ENCODE measurements around the gene FBLN2. TPM values are rescaled to one million over a fixed set of nuclear protein-coding genes. Genes with fewer than 3 reads are reported as not detected.

The FBLN2 gene
- total RNA-seq, 1 experiment from 2014 or later = not detected

GRCh38 chr3:13605555-13605954 lies 56.6 kb downstream of the FBLN2 start:
- no peaks in the 10 kb centered on the region for H3K9me2 ChIP-seq (replicated peaks; ENCODE audit: insufficient read depth, low read length)
- H4K20me1 ChIP-seq (ENCODE audit: insufficient read depth, low read depth, low read length) = no peaks in the 10 kb centered on the region
- H3K27ac ChIP-seq (ENCODE audit: low read length) = no peak overlapping the region
- no peaks in the 10 kb centered on the region for H3K79me2 ChIP-seq (ENCODE audit: low read length)
- no peaks in the 10 kb centered on the region for H3K27me3 ChIP-seq (ENCODE audit: low read length)
- no peaks in the 10 kb centered on the region for H3K9me3 ChIP-seq (ENCODE audit: low read length)
- no peak overlapping the region for H3K4me3 ChIP-seq (ENCODE audit: low read length)
- no peak for DNase-seq
- H3K4me1 ChIP-seq (ENCODE audit: low read length) = no peaks in the 10 kb centered on the region
- no peaks in the 10 kb centered on the region for H3K36me3 ChIP-seq (ENCODE audit: insufficient read depth, low read length)
- no peak overlapping the region for H3K4me2 ChIP-seq (ENCODE audit: low read depth, low read length, poor library complexity, severe bottlenecking)
- no peak overlapping the region for H2AFZ ChIP-seq (ENCODE audit: low read length)
- H3K9ac ChIP-seq (ENCODE audit: low read length) = no peak overlapping the region

- H3K4me3 ChIP-seq (ENCODE audit: low read length) = no peak overlapping the region
- no peaks in the 10 kb centered on the region for H3K9me3 ChIP-seq (ENCODE audit: low read length)
Measured at GRCh38 chr3:13607821-13608597, 59.1 kb downstream of the FBLN2 start.

GRCh38 chr3:13608969-13609725 lies 60.2 kb downstream of the FBLN2 start:
- DNase-seq = no peak
- Histone ChIP-seq H3K4me2 (ENCODE audit: low read depth, low read length, poor library complexity, severe bottlenecking) (no peak overlapping the region), H3K79me2 (ENCODE audit: low read length) (no peaks in the 10 kb centered on the region), H3K36me3 (ENCODE audit: insufficient read depth, low read length) (no peaks in the 10 kb centered on the region), H3K9ac (ENCODE audit: low read length) (no peak overlapping the region), H3K9me3 (ENCODE audit: low read length) (no peaks in the 10 kb centered on the region), H3K27me3 (ENCODE audit: low read length) (no peaks in the 10 kb centered on the region), H2AFZ (ENCODE audit: low read length) (no peak overlapping the region), H3K4me3 (ENCODE audit: low read length) (no peak overlapping the region), H3K9me2 (replicated peaks; ENCODE audit: insufficient read depth, low read length) (no peaks in the 10 kb centered on the region), H3K4me1 (ENCODE audit: low read length) (no peaks in the 10 kb centered on the region), H3K27ac (ENCODE audit: low read length) (no peak overlapping the region), H4K20me1 (ENCODE audit: insufficient read depth, low read depth, low read length) (no peaks in the 10 kb centered on the region)

More at GRCh38 chr3:13607821-13608597, 59.1 kb downstream of the FBLN2 start:
- H2AFZ ChIP-seq (ENCODE audit: low read length) = no peak overlapping the region
- DNase-seq = no peak
- no peaks in the 10 kb centered on the region for H4K20me1 ChIP-seq (ENCODE audit: insufficient read depth, low read depth, low read length)
- H3K4me2 ChIP-seq (ENCODE audit: low read depth, low read length, poor library complexity, severe bottlenecking) = no peak overlapping the region
- H3K36me3 ChIP-seq (ENCODE audit: insufficient read depth, low read length) = no peaks in the 10 kb centered on the region
- no peaks in the 10 kb centered on the region for H3K4me1 ChIP-seq (ENCODE audit: low read length)
- H3K79me2 ChIP-seq (ENCODE audit: low read length) = no peaks in the 10 kb centered on the region
- H3K9ac ChIP-seq (ENCODE audit: low read length) = no peak overlapping the region
- no peaks in the 10 kb centered on the region for H3K9me2 ChIP-seq (replicated peaks; ENCODE audit: insufficient read depth, low read length)
- no peaks in the 10 kb centered on the region for H3K27me3 ChIP-seq (ENCODE audit: low read length)
- no peak overlapping the region for H3K27ac ChIP-seq (ENCODE audit: low read length)

- Histone ChIP-seq H3K36me3 (ENCODE audit: insufficient read depth, low read length) (no peaks in the 10 kb centered on the region), H3K4me2 (ENCODE audit: low read depth, low read length, poor library complexity, severe bottlenecking) (no peak overlapping the region), H3K9me3 (ENCODE audit: low read length) (no peaks in the 10 kb centered on the region), H3K9ac (ENCODE audit: low read length) (no peak overlapping the region), H3K27ac (ENCODE audit: low read length) (no peak overlapping the region), H3K4me1 (ENCODE audit: low read length) (no peaks in the 10 kb centered on the region), H3K79me2 (ENCODE audit: low read length) (no peaks in the 10 kb centered on the region), H3K4me3 (ENCODE audit: low read length) (no peak overlapping the region), H3K27me3 (ENCODE audit: low read length) (no peaks in the 10 kb centered on the region), H4K20me1 (ENCODE audit: insufficient read depth, low read depth, low read length) (no peaks in the 10 kb centered on the region), H3K9me2 (replicated peaks; ENCODE audit: insufficient read depth, low read length) (no peaks in the 10 kb centered on the region), H2AFZ (ENCODE audit: low read length) (no peak overlapping the region)
- no peak for DNase-seq
Measured at GRCh38 chr3:13610006-13610570, 61.2 kb downstream of the FBLN2 start.

GRCh38 chr3:13611221-13611620 lies 62.3 kb downstream of the FBLN2 start:
- no peaks in the 10 kb centered on the region for H3K79me2 ChIP-seq (ENCODE audit: low read length)
- no peaks in the 10 kb centered on the region for H3K27me3 ChIP-seq (ENCODE audit: low read length)
- H3K4me3 ChIP-seq (ENCODE audit: low read length) = no peak overlapping the region
- no peaks in the 10 kb centered on the region for H3K9me3 ChIP-seq (ENCODE audit: low read length)
- H3K27ac ChIP-seq (ENCODE audit: low read length) = no peak overlapping the region
- H3K36me3 ChIP-seq (ENCODE audit: insufficient read depth, low read length) = no peaks in the 10 kb centered on the region
- H2AFZ ChIP-seq (ENCODE audit: low read length) = no peak overlapping the region
- no peak for DNase-seq
- no peak overlapping the region for H3K9ac ChIP-seq (ENCODE audit: low read length)
- no peaks in the 10 kb centered on the region for H3K9me2 ChIP-seq (replicated peaks; ENCODE audit: insufficient read depth, low read length)
- H4K20me1 ChIP-seq (ENCODE audit: insufficient read depth, low read depth, low read length) = no peaks in the 10 kb centered on the region
- H3K4me1 ChIP-seq (ENCODE audit: low read length) = no peaks in the 10 kb centered on the region
- H3K4me2 ChIP-seq (ENCODE audit: low read depth, low read length, poor library complexity, severe bottlenecking) = no peak overlapping the region

GRCh38 chr3:13612829-13613228 lies 63.9 kb downstream of the FBLN2 start:
- no peaks in the 10 kb centered on the region for H3K9me2 ChIP-seq (replicated peaks; ENCODE audit: insufficient read depth, low read length)
- H3K9me3 ChIP-seq (ENCODE audit: low read length) = no peaks in the 10 kb centered on the region
- no peaks in the 10 kb centered on the region for H3K36me3 ChIP-seq (ENCODE audit: insufficient read depth, low read length)
- no peaks in the 10 kb centered on the region for H3K4me1 ChIP-seq (ENCODE audit: low read length)
- no peaks in the 10 kb centered on the region for H3K27me3 ChIP-seq (ENCODE audit: low read length)
- no peak overlapping the region for H3K4me3 ChIP-seq (ENCODE audit: low read length)
- no peak overlapping the region for H3K4me2 ChIP-seq (ENCODE audit: low read depth, low read length, poor library complexity, severe bottlenecking)
- no peak overlapping the region for H3K27ac ChIP-seq (ENCODE audit: low read length)
- no peak for DNase-seq
- H3K9ac ChIP-seq (ENCODE audit: low read length) = no peak overlapping the region
- no peaks in the 10 kb centered on the region for H3K79me2 ChIP-seq (ENCODE audit: low read length)
- no peak overlapping the region for H2AFZ ChIP-seq (ENCODE audit: low read length)
- no peaks in the 10 kb centered on the region for H4K20me1 ChIP-seq (ENCODE audit: insufficient read depth, low read depth, low read length)

GRCh38 chr3:13613343-13614190 lies 64.6 kb downstream of the FBLN2 start:
- Histone ChIP-seq H3K36me3 (ENCODE audit: insufficient read depth, low read length) (no peaks in the 10 kb centered on the region), H3K27me3 (ENCODE audit: low read length) (no peaks in the 10 kb centered on the region), H3K9ac (ENCODE audit: low read length) (no peak overlapping the region), H3K4me1 (ENCODE audit: low read length) (no peaks in the 10 kb centered on the region), H3K27ac (ENCODE audit: low read length) (no peak overlapping the region), H3K9me3 (ENCODE audit: low read length) (no peaks in the 10 kb centered on the region), H3K4me3 (ENCODE audit: low read length) (no peak overlapping the region), H3K79me2 (ENCODE audit: low read length) (no peaks in the 10 kb centered on the region), H2AFZ (ENCODE audit: low read length) (no peak overlapping the region), H3K4me2 (ENCODE audit: low read depth, low read length, poor library complexity, severe bottlenecking) (no peak overlapping the region), H3K9me2 (replicated peaks; ENCODE audit: insufficient read depth, low read length) (no peaks in the 10 kb centered on the region), H4K20me1 (ENCODE audit: insufficient read depth, low read depth, low read length) (no peaks in the 10 kb centered on the region)
- no peak for DNase-seq
